Measurements from ENCODE around the gene ATG2A. TPM values are rescaled to one million over a fixed set of nuclear protein-coding genes. Genes with fewer than 3 reads are reported as not detected.

ATG2A gene
- total and polyA plus RNA-seq, 10 of the 15 experiments (the other 5 are each of a cell fraction or from before 2014, with no cell fraction given), result 0.08 to 19.0 (median 4.6) TPM

GRCh38 chr11:64894070-64894811, 22.8 kb downstream of the ATG2A start (continued):
- TF ChIP-seq BCLAF1 (IDR thresholded peaks at IDR 0.05), result no peak
- peak; percentile 93 for TF ChIP-seq NR2F1 (conservative IDR thresholded peaks at IDR 0.05)
- peak; percentile 24 for TF ChIP-seq RELA (IDR thresholded peaks at IDR 0.05; ENCODE audit: borderline replicate concordance, partially characterized antibody)
- TF ChIP-seq PKNOX1 (IDR thresholded peaks at IDR 0.05), result peak; percentile 58
- no peak for TF ChIP-seq ZBTB40 (IDR thresholded peaks at IDR 0.05; ENCODE audit: borderline replicate concordance)
- TF ChIP-seq SMC3 (IDR thresholded peaks at IDR 0.05; ENCODE audit: borderline replicate concordance, low read length), result peak; percentile 99
